NB4 (cell line): ENCODE results near the gene NFIX.

Source experiments
- DNase-seq: peaks from one replicate; pipeline ENCODE4 v3.0.0; 2010; ENCODE audit warnings: low read depth
- H3K4me3 ChIP-seq: one replicate; pipeline ENCODE4 v1.5.1; 2011; ENCODE audit warnings: mild to moderate bottlenecking, low read depth, low read length, moderate library complexity
- MAX ChIP-seq: IDR thresholded peaks from 2 replicates; pipeline ENCODE4 v1.6.1; 2011; ENCODE audit warnings: low read depth, low read length
- MYC ChIP-seq: IDR thresholded peaks from 2 replicates; pipeline ENCODE4 v1.6.1; 2011; ENCODE audit warnings: low read depth, low read length
- POLR2A ChIP-seq: IDR thresholded peaks from 2 replicates; pipeline ENCODE4 v1.6.1; 2011; ENCODE audit warnings: mild to moderate bottlenecking; ENCODE audit not compliant: insufficient read length; ENCODE audit errors: extremely low read depth
- TF ChIP-seq, protein P1 (sequence below): IDR thresholded peaks from one replicate; pipeline ENCODE4 v1.5.1; 2012; ENCODE audit warnings: low read depth, low read length

Gene NFIX

GRCh38 chr19:13010992-13011652 lies 15.8 kb downstream of the NFIX start:
- TF ChIP-seq POLR2A = no peak
- TF ChIP-seq MAX = no peak
- TF ChIP-seq MYC = no peak
- TF ChIP-seq, protein P1, sequence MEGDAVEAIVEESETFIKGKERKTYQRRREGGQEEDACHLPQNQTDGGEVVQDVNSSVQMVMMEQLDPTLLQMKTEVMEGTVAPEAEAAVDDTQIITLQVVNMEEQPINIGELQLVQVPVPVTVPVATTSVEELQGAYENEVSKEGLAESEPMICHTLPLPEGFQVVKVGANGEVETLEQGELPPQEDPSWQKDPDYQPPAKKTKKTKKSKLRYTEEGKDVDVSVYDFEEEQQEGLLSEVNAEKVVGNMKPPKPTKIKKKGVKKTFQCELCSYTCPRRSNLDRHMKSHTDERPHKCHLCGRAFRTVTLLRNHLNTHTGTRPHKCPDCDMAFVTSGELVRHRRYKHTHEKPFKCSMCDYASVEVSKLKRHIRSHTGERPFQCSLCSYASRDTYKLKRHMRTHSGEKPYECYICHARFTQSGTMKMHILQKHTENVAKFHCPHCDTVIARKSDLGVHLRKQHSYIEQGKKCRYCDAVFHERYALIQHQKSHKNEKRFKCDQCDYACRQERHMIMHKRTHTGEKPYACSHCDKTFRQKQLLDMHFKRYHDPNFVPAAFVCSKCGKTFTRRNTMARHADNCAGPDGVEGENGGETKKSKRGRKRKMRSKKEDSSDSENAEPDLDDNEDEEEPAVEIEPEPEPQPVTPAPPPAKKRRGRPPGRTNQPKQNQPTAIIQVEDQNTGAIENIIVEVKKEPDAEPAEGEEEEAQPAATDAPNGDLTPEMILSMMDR = no peak
- no peak for DNase-seq
- H3K4me3 ChIP-seq = no peak overlapping the region

DNA sequence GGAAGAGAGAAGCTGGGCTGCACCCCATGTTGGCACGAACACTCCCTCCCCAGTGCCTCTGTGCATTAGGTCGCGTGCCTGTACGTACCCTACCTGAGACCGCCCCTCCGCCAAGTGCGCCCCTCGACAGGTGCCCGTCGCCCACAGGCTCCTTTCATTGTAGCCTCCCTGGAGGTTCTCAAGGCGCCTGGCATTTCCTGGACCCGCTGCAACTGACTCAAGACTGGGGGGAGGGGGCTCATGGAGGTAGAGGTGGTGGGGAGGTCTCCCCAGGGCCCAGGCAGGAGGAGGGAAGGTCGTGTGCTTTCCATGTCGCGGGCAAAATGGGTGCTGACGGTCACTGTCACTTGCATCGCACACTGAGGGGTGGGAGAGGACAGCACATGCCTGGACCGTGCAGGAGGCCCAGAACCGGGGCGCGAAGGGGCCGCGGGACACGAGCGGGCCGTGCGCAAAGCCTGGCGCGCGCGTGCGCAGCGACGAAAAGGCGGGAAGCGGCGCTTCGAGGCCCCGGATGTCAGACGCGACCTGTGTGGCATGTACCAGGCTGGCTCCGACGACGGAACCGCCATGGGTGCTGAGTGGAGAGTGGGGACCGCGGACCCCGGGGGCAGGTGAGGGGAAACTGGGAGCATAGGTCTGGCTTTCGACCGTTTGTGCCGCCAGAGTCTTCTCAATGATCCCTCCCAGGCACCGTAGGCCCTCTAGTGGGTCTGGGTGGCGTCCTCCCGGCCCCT lies 16.5 kb downstream of the NFIX start:
- TF ChIP-seq, protein P1 = no peak
- TF ChIP-seq MAX (no peak), POLR2A (no peak), MYC (no peak)
- no peak for DNase-seq
- H3K4me3 ChIP-seq = no peak overlapping the region

DNA sequence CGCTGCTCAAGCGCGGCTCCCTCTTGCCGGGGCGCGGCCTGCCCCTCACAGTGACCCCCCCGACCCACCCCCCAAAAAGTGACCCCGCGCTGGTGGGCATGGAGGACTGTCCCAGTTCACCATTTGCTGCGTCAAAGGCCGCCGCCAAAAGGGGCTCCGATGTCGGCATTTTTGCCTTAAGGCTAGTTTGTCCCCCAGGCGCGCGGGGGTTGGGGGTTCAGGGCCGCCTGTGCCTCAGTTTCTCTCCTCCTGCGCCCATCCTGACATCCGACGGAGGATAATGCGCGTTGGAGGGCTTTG lies 17.1 kb downstream of the NFIX start:
- TF ChIP-seq POLR2A (no peak), MAX (no peak), MYC (no peak)
- TF ChIP-seq, protein P1 = no peak
- no peak for DNase-seq
- no peak overlapping the region for H3K4me3 ChIP-seq

DNA sequence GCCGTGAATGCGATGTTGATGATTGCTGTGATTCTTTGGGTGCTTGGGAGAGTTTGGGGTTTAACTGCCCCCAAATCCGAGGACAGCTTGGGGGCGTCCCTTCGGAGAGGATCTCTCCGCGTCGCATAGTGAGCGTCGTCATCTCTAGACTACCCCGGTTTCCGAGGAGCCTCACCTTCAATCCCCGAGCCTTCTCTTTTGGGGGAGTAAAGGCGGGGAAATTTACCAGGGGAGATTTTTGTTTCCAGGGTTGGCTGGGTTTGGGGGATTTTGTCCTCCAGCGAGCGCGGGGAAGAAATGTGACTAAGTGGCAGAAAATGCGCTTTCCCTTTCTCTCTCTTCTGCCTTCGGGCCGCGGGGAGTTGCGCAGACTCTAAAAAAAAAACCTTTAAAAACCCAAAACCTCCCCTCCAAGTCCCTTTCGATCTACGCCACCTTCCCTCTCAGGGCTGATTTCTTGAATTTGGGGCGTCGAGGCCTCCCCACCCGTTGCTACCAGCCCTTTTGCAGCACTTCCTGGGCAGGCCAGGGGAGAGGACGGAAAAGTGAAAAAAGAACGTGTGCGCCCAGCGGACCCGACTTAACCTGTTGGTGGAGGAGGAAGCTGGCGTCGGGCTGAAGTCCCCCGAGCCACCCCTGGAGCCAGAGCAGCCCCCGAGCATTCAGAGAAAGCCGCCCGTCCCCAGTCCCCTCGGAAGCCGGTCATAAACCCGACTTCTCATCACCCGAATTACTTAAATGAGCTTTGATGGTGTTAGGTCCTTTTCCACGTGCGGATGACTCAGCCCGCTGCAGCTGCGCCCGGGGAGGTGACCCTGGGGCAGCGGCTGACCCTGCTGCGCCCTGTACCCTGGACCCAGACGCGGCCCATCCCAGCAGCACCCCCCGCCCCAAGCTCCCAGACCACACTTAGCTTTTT lies 17.7 kb downstream of the NFIX start:
- peak overlapping the region; percentile 58 for H3K4me3 ChIP-seq
- TF ChIP-seq MAX = peak; percentile 86
- peak; percentile 94 for TF ChIP-seq MYC
- TF ChIP-seq POLR2A = no peak
- DNase-seq = peak; percentile 76

DNA sequence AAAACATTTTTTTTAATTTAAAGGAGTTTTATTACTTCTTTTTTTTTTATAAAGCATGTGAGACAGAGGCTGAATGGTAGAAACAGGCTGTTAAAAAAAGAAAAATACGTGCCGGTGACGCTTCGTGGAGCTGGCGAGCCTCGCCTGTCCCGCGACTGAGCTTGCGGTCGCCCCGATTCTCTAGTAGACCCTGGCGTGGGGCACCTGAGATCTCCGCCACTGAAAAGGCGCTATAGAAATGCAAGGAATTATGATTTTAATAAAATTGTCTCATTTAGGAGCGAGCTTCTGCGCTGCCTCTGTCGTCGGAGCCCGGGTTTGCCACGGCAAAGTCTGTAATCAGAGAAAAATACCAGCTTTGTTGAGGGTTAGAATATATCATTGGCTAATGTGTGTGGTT lies 18.4 kb downstream of the NFIX start:
- peak overlapping the region; percentile 58 for H3K4me3 ChIP-seq
- TF ChIP-seq MYC = no peak
- TF ChIP-seq, protein P1 = no peak
- TF ChIP-seq POLR2A = no peak
- no peak for TF ChIP-seq MAX
- DNase-seq = peak; percentile 40
